GM12878 (cell line): Measurements from ENCODE around the gene TPRG1. TPM values are rescaled to one million over a fixed set of nuclear protein-coding genes. Genes with fewer than 3 reads are reported as not detected.

Experiments
- ATAC-seq: fragments of 200-7000 bp; cut with Tn5 transposase; 3 replicates; pipeline ENCODE4 v1.9.1; 2020; ENCODE audit warnings: mild to moderate bottlenecking, moderate library complexity
- BruUV-seq: library from RNA; stranded (reverse); fragments of 400-500 nt; replicated peaks from 2 replicates; lab custom pipeline; 2021; lab: Mats Ljungman, UMichigan
- CTCF ChIA-PET: fragments of 300-600 bp; sonication (Branson Sonifier 250); formaldehyde crosslinking; extraction: SDS; loops from one replicate; lab custom pipeline; 2021; ENCODE audit warnings: inconsistent platforms; lab: Yijun Ruan, JAX
- POLR2A ChIA-PET: fragments of 350-600 bp; formaldehyde crosslinking; extraction: SDS; loops from one replicate; lab custom pipeline; 2021; ENCODE audit warnings: inconsistent platforms; lab: Charles Lee
- RAD21 ChIA-PET: fragments of 300-600 bp; sonication (Branson Sonifier 250); formaldehyde crosslinking; loops from one replicate; lab custom pipeline; 2023; ENCODE audit warnings: antibody characterized with exemption; ENCODE audit not compliant: unreplicated experiment; lab: Charles Lee
- SMC1A ChIA-PET: fragments of 300-600 bp; sonication (Branson Sonifier 250); formaldehyde crosslinking; loops from one replicate; lab custom pipeline; 2023; ENCODE audit not compliant: unreplicated experiment, uncharacterized antibody; lab: Charles Lee
- DNase-seq: peaks from one replicate; pipeline ENCODE4 v3.0.0-alpha.2; 2011; ENCODE audit warnings: low read depth, low spot score
- FAIRE-seq: peaks from 3 replicates; lab custom pipeline; 2011; peaks lifted over from hg19 to GRCh38; lab: Jason Lieb, UNC
- H2AFZ ChIP-seq: 2 replicates; pipeline ENCODE4 v1.6.0; 2011; ENCODE audit warnings: low read depth, low read length, control low read depth; ENCODE audit not compliant: control insufficient read depth
- H3K27ac ChIP-seq: 2 replicates; pipeline ENCODE4 v1.5.1; 2011; ENCODE audit warnings: control low read depth; ENCODE audit not compliant: control insufficient read depth, insufficient read depth
- H3K27me3 ChIP-seq, 2 experiments: replicated peaks in 1 of 2; 2 replicates each; pipeline versions ENCODE4 v1.6.0 to v1.6.1; 2011; ENCODE audit warnings: low read length in 1 of 2; ENCODE audit not compliant: control insufficient read depth in 2 of 2, insufficient read depth in 2 of 2
- H3K36me3 ChIP-seq, 2 experiments: 2 replicates each; pipeline ENCODE4 v1.5.1; 2011; ENCODE audit warnings: low read length in 1 of 2; ENCODE audit not compliant: control insufficient read depth in 2 of 2, insufficient read depth in 2 of 2
- H3K4me1 ChIP-seq: 2 replicates; pipeline ENCODE4 v1.6.1; 2011; ENCODE audit warnings: mild to moderate bottlenecking, low read length, moderate library complexity, mixed read lengths; ENCODE audit not compliant: control insufficient read depth, insufficient read depth
- H3K4me2 ChIP-seq: 2 replicates; pipeline ENCODE4 v1.6.0; 2011; ENCODE audit warnings: control low read depth; ENCODE audit not compliant: control insufficient read depth, insufficient read depth
- H3K4me3 ChIP-seq: fragments of 200-600 bp; sonication (generic); 2 replicates; pipeline ENCODE4 v1.5.1; 2016
- H3K79me2 ChIP-seq: 2 replicates; pipeline ENCODE4 v1.6.0; 2011; ENCODE audit warnings: low read length; ENCODE audit not compliant: control insufficient read depth, insufficient read depth
- H3K9ac ChIP-seq: 2 replicates; pipeline ENCODE4 v1.8.0; 2011; ENCODE audit warnings: low read length, control low read depth, mixed read lengths; ENCODE audit not compliant: control insufficient read depth, insufficient read depth
- H3K9me3 ChIP-seq: replicated peaks from 3 replicates; pipeline ENCODE4 v1.5.1; 2011; ENCODE audit warnings: mild to moderate bottlenecking, low read length; ENCODE audit not compliant: control insufficient read depth, insufficient read depth
- H4K20me1 ChIP-seq: 2 replicates; pipeline ENCODE4 v1.6.0; 2011; ENCODE audit not compliant: control insufficient read depth, insufficient read depth
- ATF3 ChIP-seq: IDR thresholded peaks from 2 replicates; pipeline ENCODE4 v1.6.1; 2011; ENCODE audit warnings: low read depth, mild to moderate bottlenecking, low read length, moderate library complexity, borderline replicate concordance; ENCODE audit errors: extremely low read depth
- CHD1 ChIP-seq: IDR thresholded peaks from 2 replicates; pipeline ENCODE4 v1.6.1; 2012; ENCODE audit warnings: low read depth, low read length, improper control_type of control experiment
- DPF2 ChIP-seq: fragments of 450-650 bp; IDR thresholded peaks from 2 replicates; pipeline ENCODE4 v1.6.1; 2017; ENCODE audit warnings: mild to moderate bottlenecking
- E2F8 ChIP-seq: fragments of 450-650 bp; IDR thresholded peaks from 2 replicates; pipeline ENCODE4 v1.6.1; 2018; ENCODE audit warnings: mild to moderate bottlenecking, low read depth, moderate library complexity; ENCODE audit not compliant: partially characterized antibody
- HDAC2 ChIP-seq: fragments of 200-600 bp; sonication (generic); IDR thresholded peaks from 2 replicates; pipeline ENCODE4 v1.6.1; 2017
- IKZF1 ChIP-seq: fragments of 450-650 bp; conservative IDR thresholded peaks from 2 replicates; pipeline ENCODE4 v1.6.1; 2017; ENCODE audit warnings: antibody characterized with exemption, mild to moderate bottlenecking
- IRF3 ChIP-seq: fragments of 450-650 bp; IDR thresholded peaks from 2 replicates; pipeline ENCODE4 v1.6.1; 2014; ENCODE audit warnings: mild to moderate bottlenecking
- MEF2A ChIP-seq: IDR thresholded peaks from 2 replicates; pipeline ENCODE4 v1.6.1; 2011; ENCODE audit warnings: low read depth, mild to moderate bottlenecking, low read length, moderate library complexity; ENCODE audit not compliant: insufficient read depth
- MTA2 ChIP-seq: fragments of 450-650 bp; IDR thresholded peaks from 2 replicates; pipeline ENCODE4 v1.6.1; 2016; ENCODE audit warnings: low read depth, mild to moderate bottlenecking, moderate library complexity
- MTA3 ChIP-seq: IDR thresholded peaks from 2 replicates; pipeline ENCODE4 v1.6.1; 2012; ENCODE audit warnings: low read length, inconsistent platforms, borderline replicate concordance
- MYC ChIP-seq: IDR thresholded peaks from 2 replicates; pipeline ENCODE4 v1.6.1; 2011; ENCODE audit warnings: mild to moderate bottlenecking, low read length, moderate library complexity, inconsistent platforms; ENCODE audit not compliant: insufficient read depth, insufficient replicate concordance, insufficient read length, severe bottlenecking
- PBX3 ChIP-seq: IDR thresholded peaks from 2 replicates; pipeline ENCODE4 v1.6.1; 2011; ENCODE audit warnings: mild to moderate bottlenecking, low read depth, low read length, moderate library complexity; ENCODE audit not compliant: insufficient replicate concordance
- SKIL ChIP-seq: fragments of 450-650 bp; IDR thresholded peaks from 2 replicates; pipeline ENCODE4 v1.6.1; 2017; ENCODE audit warnings: mild to moderate bottlenecking, low read depth, inconsistent platforms; ENCODE audit not compliant: poor library complexity, severe bottlenecking
- SMC3 ChIP-seq: IDR thresholded peaks from 2 replicates; pipeline ENCODE4 v1.6.1; 2011; ENCODE audit warnings: low read length, improper control_type of control experiment, borderline replicate concordance
- YBX1 ChIP-seq: fragments of 450-650 bp; IDR thresholded peaks from 2 replicates; pipeline ENCODE4 v1.6.1; 2016; ENCODE audit warnings: antibody characterized with exemption
- ZNF217 ChIP-seq: fragments of 450-650 bp; IDR thresholded peaks from 2 replicates; pipeline ENCODE4 v1.6.1; 2017; ENCODE audit warnings: antibody characterized with exemption, mild to moderate bottlenecking
- ZNF274 ChIP-seq: IDR thresholded peaks from one replicate; pipeline ENCODE4 v1.8.0; 2011; ENCODE audit not compliant: insufficient read length, insufficient read depth
- WGBS: methylation state at CpG from one replicate; pipeline ENCODE4 v1.1.6; 2016; ENCODE audit warnings: low lambda C conversion rate; ENCODE audit not compliant: insufficient replicate concordance, insufficient coverage; ENCODE audit errors: missing lambda C conversion rate; 5-methylcytosine and 5-hydroxymethylcytosine counted together
- in situ Hi-C: fragments of 300-500 bp; cut with MboI; formaldehyde crosslinking; loops from 9 replicates; pipeline ENCODE4 v1.14.3; 2018; ENCODE audit warnings: mixed read lengths
- intact Hi-C: fragments of 100-400 bp; cut with micrococcal nuclease; formaldehyde crosslinking; loops from one replicate; pipeline ENCODE4 v1.14.2; 2022; ENCODE audit not compliant: unreplicated experiment
- polyA plus RNA-seq, 11 experiments: library from polyadenylated mRNA; depleted of rRNA in 4 of 11; unstranded in 6 of 11; stranded (reverse) in 5 of 11; fragments of >200 nt; fragmentation: Nextera tagmentation in 4 of 11; fragmentation: Illumina TruSeq in 1 of 11; extraction: Ambion mirVana in 4 of 11; extraction: Trizol in 1 of 11; gene quantifications; 1 replicate in 1 of 11; 2 replicates in 10 of 11; pipeline versions ENCODE4 v1.2.1 to v1.2.3, GENCODE V29; 2011 to 2016; ENCODE audit warnings: inconsistent platforms in 2 of 11, missing spikeins in 2 of 11, low read depth in 1 of 11
- total RNA-seq, 4 experiments: library from RNA; depleted of rRNA in 3 of 4; stranded (reverse); fragments of >200 nt in 3 of 4; fragmentation: Illumina TruSeq in 1 of 4; extraction: Trizol in 1 of 4; gene quantifications; 2 replicates each; pipeline versions ENCODE4 v1.2.1 to v1.2.3, GENCODE V29; 2013 to 2021

Gene TPRG1
- total and polyA plus RNA-seq, 10 of the 15 experiments (the other 5 are each of a cell fraction or from before 2014, with no cell fraction given), result 0.26 to 30.7 (median 3.6) TPM

- Histone ChIP-seq H3K4me2 (no peak overlapping the region), H4K20me1 (no peaks in the 10 kb centered on the region), H3K36me3 (no peaks in the 10 kb centered on the region), H3K27ac (no peak overlapping the region), H3K27me3 (no peaks in the 10 kb centered on the region), H2AFZ (no peak overlapping the region), H3K4me3 (no peak overlapping the region), H3K79me2 (no peaks in the 10 kb centered on the region), H3K4me1 (no peaks in the 10 kb centered on the region), H3K9me3 (no peaks in the 10 kb centered on the region), H3K9ac (no peak overlapping the region)
- ChIA-PET CTCF (interaction anchor here (0.6 to 4.1 kb wide), 10 partner anchors 9 to 608 kb away, joined by 3 to 28 read pairs (median 4); no protein-coding TSS in a partner anchor), POLR2A (no interaction called here), RAD21 (interaction anchor here (1.4 to 1.9 kb wide), 2 partner anchors 31 to 609 kb away, joined by 3 to 9 read pairs; no protein-coding TSS in a partner anchor), SMC1A (interaction anchor here (1.0 to 2.9 kb wide), 4 partner anchors 68 to 610 kb away, joined by 3 to 27 read pairs (median 6); no protein-coding TSS in a partner anchor)
- intact Hi-C loops, result loop anchor here (1.0 to 5.0 kb wide), 2 partner anchors 53 to 608 kb away; no protein-coding TSS in a partner anchor
- ATAC-seq (no peak), FAIRE-seq (no peak), DNase-seq (no peak)
- in situ Hi-C loops, result no loop called here
- BruUV-seq, result no TSS peak
- WGBS, result 77% methylated on average over 5 of the region's 5 CpGs
- no peak for TF ChIP-seq E2F8
- TF ChIP-seq ZNF274, result no peak
- no peak for TF ChIP-seq SMC3
- no peak for TF ChIP-seq MTA3
- TF ChIP-seq IRF3, result no peak
- no peak for TF ChIP-seq IKZF1
- no peak for TF ChIP-seq MYC
- TF ChIP-seq ZNF217, result no peak
- TF ChIP-seq MEF2A, result no peak
- no peak for TF ChIP-seq MTA2
- TF ChIP-seq DPF2, result no peak
- no peak for TF ChIP-seq CHD1
- no peak for TF ChIP-seq HDAC2
- TF ChIP-seq PBX3, result no peak
- no peak for TF ChIP-seq YBX1
- TF ChIP-seq SKIL, result no peak
- TF ChIP-seq ATF3, result no peak
Measured at GRCh38 chr3:189339996-189340395, 168.2 kb downstream of the TPRG1 start.
